ENCODE data around the gene NKD2. TPM values are rescaled to one million over a fixed set of nuclear protein-coding genes. Genes with fewer than 3 reads are reported as not detected.

Gene NKD2
- total and polyA plus RNA-seq, 2 experiments from 2014 or later, result 9.0 to 11.9 TPM

GRCh38 chr5:1009359-1010180, 968 bp downstream of the NKD2 start:
- H3K9me2 ChIP-seq (ENCODE audit: insufficient read depth), result no peaks in the 10 kb centered on the region
- no peaks in the 10 kb centered on the region; the same call in 1 of the 2 replicates for H4K20me1 ChIP-seq (replicated peaks; ENCODE audit: insufficient read depth)
- peak overlapping the region; percentile 78 for H3K4me2 ChIP-seq
- H2AFZ ChIP-seq, result no peak overlapping the region
- Mint-ChIP-seq H3K27ac (no peak overlapping the region), H3K9me3 (no peaks in the 10 kb centered on the region; the same call in 2 of the 3 replicates), H3K4me1 (peaks cover 40% of the 10 kb centered on the region), H3K4me3 (peak overlapping the region; percentile 64), H3K36me3 (ENCODE audit: low read depth) (no peaks in the 10 kb centered on the region), H3K27me3 (ENCODE audit: insufficient read depth, low read depth, poor library complexity) (peaks cover 50% of the 10 kb centered on the region)
- no peak for DNase-seq (ENCODE audit: low spot score)
- peak overlapping the region; percentile 51 for H3K4me3 ChIP-seq
- no peak overlapping the region for H3K27ac ChIP-seq (ENCODE audit: low read depth)
- H3K4me1 ChIP-seq (ENCODE audit: insufficient read depth), result peaks cover 8% of the 10 kb centered on the region; the same call in 1 of the 2 replicates
- no peaks in the 10 kb centered on the region for H3F3A ChIP-seq (replicated peaks; ENCODE audit: low read depth)
- H3K79me2 ChIP-seq (replicated peaks; ENCODE audit: insufficient read depth), result no peaks in the 10 kb centered on the region
- no peak for TF ChIP-seq REST (IDR thresholded peaks at IDR 0.05; ENCODE audit: unreplicated experiment)
- no peak for TF ChIP-seq POLR2AphosphoS5 (IDR thresholded peaks at IDR 0.05; ENCODE audit: low read depth)
- TF ChIP-seq ETS1 (IDR thresholded peaks at IDR 0.05), result no peak
- TF ChIP-seq STAT1 (IDR thresholded peaks at IDR 0.05; ENCODE audit: unreplicated experiment), result no peak
- TF ChIP-seq NANOG (IDR thresholded peaks at IDR 0.05; ENCODE audit: borderline replicate concordance), result no peak
- no peak for TF ChIP-seq JUNB (IDR thresholded peaks at IDR 0.05; ENCODE audit: unreplicated experiment)
- no peak for TF ChIP-seq CTCF (conservative IDR thresholded peaks at IDR 0.05; ENCODE audit: low read depth in 2 of 2)
- no peak for TF ChIP-seq CREB1 (CRISPR knock-in tag; IDR thresholded peaks at IDR 0.05; ENCODE audit: low read depth)
- no peak for TF ChIP-seq ZNF114 (CRISPR knock-in tag; IDR thresholded peaks at IDR 0.05)
- TF ChIP-seq EZH2 (IDR thresholded peaks at IDR 0.05; ENCODE audit: low read depth, unreplicated experiment), result no peak
- no peak for TF ChIP-seq EZH2phosphoT487 (IDR thresholded peaks at IDR 0.05; ENCODE audit: unreplicated experiment)
- TF ChIP-seq ZNF331 (CRISPR knock-in tag; IDR thresholded peaks at IDR 0.05; ENCODE audit: low read depth), result no peak
- H3K36me3 ChIP-seq (ENCODE audit: insufficient read depth), result no peaks in the 10 kb centered on the region
- no peak for ATAC-seq
- H3K27me3 ChIP-seq (ENCODE audit: insufficient read depth), result peaks cover 58% of the 10 kb centered on the region

Measured in GM23338 (cell line).